Activated CD4-positive, alpha-beta T cell treated with anti-CD3 and anti-CD28 coated beads for 36 hours (primary cell): ENCODE results near the gene SLC16A6. TPM values are rescaled to one million over a fixed set of nuclear protein-coding genes. Genes with fewer than 3 reads are reported as not detected.
A peak's percentile ranks its signal among the peaks of the same experiment; 100 is the strongest.
"Not testable (repeated sequence)": the region's sequence is repeated elsewhere in the genome, so short reads cannot be mapped to it uniquely, and the experiment has no call there.

Source experiments
- ATAC-seq: fragments of 200-7000 bp; cut with Tn5 transposase; one replicate; pipeline ENCODE4 v1.10.0; 2021; ENCODE audit warnings: mild to moderate bottlenecking, moderate library complexity
- CTCF ChIA-PET: fragments of 350-600 bp; sonication (Branson Sonifier 250); formaldehyde crosslinking; loops from one replicate; lab custom pipeline; 2021; ENCODE audit warnings: antibody characterized with exemption; lab: Charles Lee
- POLR2A ChIA-PET: fragments of 350-600 bp; sonication (Branson Sonifier 250); formaldehyde crosslinking; loops from one replicate; lab custom pipeline; 2021; ENCODE audit warnings: antibody characterized with exemption, inconsistent platforms; lab: Charles Lee
- DNase-seq: peaks from one replicate; pipeline ENCODE4 v3.0.0-alpha.2; 2020
- H3K27ac Mint-ChIP-seq: one replicate; pipeline ENCODE4 v1.8.0; 2021; ENCODE audit warnings: mixed read lengths
- H3K27me3 Mint-ChIP-seq: one replicate; pipeline ENCODE4 v1.8.0; 2021; ENCODE audit warnings: mixed read lengths
- H3K36me3 Mint-ChIP-seq: one replicate; pipeline ENCODE4 v1.8.0; 2021; ENCODE audit warnings: low read depth, mixed read lengths
- H3K4me1 Mint-ChIP-seq: one replicate; pipeline ENCODE4 v1.8.0; 2021; ENCODE audit warnings: mixed read lengths
- H3K4me3 Mint-ChIP-seq: one replicate; pipeline ENCODE4 v1.8.0; 2021; ENCODE audit warnings: mild to moderate bottlenecking, moderate library complexity, mixed read lengths
- H3K9me3 Mint-ChIP-seq: one replicate; pipeline ENCODE4 v1.8.0; 2021; ENCODE audit warnings: low read depth, mixed read lengths
- intact Hi-C, 2 experiments: fragments of 100-400 bp; cut with DNase I in 1 of 2; cut with micrococcal nuclease in 1 of 2; formaldehyde crosslinking; loops; one replicate each; pipeline versions ENCODE4 v1.14.2 to v1.15.1; 2022 to 2024; cut with DNase I, micrococcal nuclease
- total RNA-seq, 2 experiments: library from RNA; stranded (reverse); gene quantifications; one replicate each; pipeline ENCODE4 v1.2.3, GENCODE V29; 2021

SLC16A6 gene
- total RNA-seq, 2 experiments from 2014 or later = 2.9 to 3.2 TPM

- H3K36me3 Mint-ChIP-seq = peaks cover 43% of the 10 kb centered on the region
- H3K4me3 Mint-ChIP-seq = peak overlapping the region; percentile 88
- CTCF ChIA-PET = interaction anchor here (0.5 to 2.9 kb wide), 16 partner anchors 8 to 230 kb away, joined by 3 to 12 read pairs (median 4); no protein-coding TSS in a partner anchor
- no peaks in the 10 kb centered on the region for H3K9me3 Mint-ChIP-seq
- POLR2A ChIA-PET = interaction anchor here (0.6 to 2.5 kb wide), 6 partner anchors 11 to 1284 kb away, joined by 3 to 9 read pairs (median 4); no protein-coding TSS in a partner anchor
- ATAC-seq (peak; percentile 31), DNase-seq (peak; percentile 41)
- intact Hi-C loops = loop anchor here (1.0 to 5.0 kb wide), 6 partner anchors 9 to 263 kb away; partner anchors contain the start of genes KPNA2 (in 1 of the 2) and PRKAR1A (in 1 of the 2)
- peak overlapping the region; percentile 99 for H3K27ac Mint-ChIP-seq
- H3K27me3 Mint-ChIP-seq = no peaks in the 10 kb centered on the region
- H3K4me1 Mint-ChIP-seq = peaks cover 49% of the 10 kb centered on the region
Measured at GRCh38 chr17:68248891-68249290, 42.0 kb downstream of the SLC16A6 start.

- Mint-ChIP-seq H3K9me3 (no peaks in the 10 kb centered on the region), H3K36me3 (peaks cover 39% of the 10 kb centered on the region), H3K27me3 (no peaks in the 10 kb centered on the region), H3K4me3 (peak overlapping the region; percentile 88), H3K4me1 (peaks cover 43% of the 10 kb centered on the region), H3K27ac (peak overlapping the region; percentile 99)
- intact Hi-C loops = loop anchor here (1.0 to 5.0 kb wide), 6 partner anchors 10 to 264 kb away; partner anchors contain the start of genes KPNA2 (in 1 of the 2) and PRKAR1A (in 1 of the 2)
- ChIA-PET POLR2A (interaction anchor here (0.8 to 2.5 kb wide), 10 partner anchors 10 to 213 kb away, joined by 3 to 9 read pairs (median 4); partner anchors contain the start of genes ARSG, KPNA2 and SLC16A6), CTCF (interaction anchor here (0.5 to 2.9 kb wide), 19 partner anchors 9 to 229 kb away, joined by 3 to 12 read pairs (median 4); no protein-coding TSS in a partner anchor)
- ATAC-seq = peak; percentile 32
- peak; percentile 76 for DNase-seq
Measured at GRCh38 chr17:68248199-68248825, 42.6 kb downstream of the SLC16A6 start.

- ATAC-seq (peak; percentile 84), DNase-seq (peak; percentile 98)
- ChIA-PET CTCF (interaction anchor here (0.6 to 2.9 kb wide), 15 partner anchors 9 to 764 kb away, joined by 3 to 12 read pairs (median 4); no protein-coding TSS in a partner anchor), POLR2A (interaction anchor here (0.6 to 2.5 kb wide), 14 partner anchors 10 to 221 kb away, joined by 3 to 9 read pairs (median 4); partner anchors contain the start of genes ARSG, KPNA2, SLC16A6 and WIPI1)
- intact Hi-C loops = loop anchor here (1.0 to 5.0 kb wide), 13 partner anchors 8 to 422 kb away; partner anchors contain the start of genes KPNA2 (in 2 of the 2), ARSG (in 1 of the 2), BPTF (in 1 of the 2) and PRKAR1A (in 1 of the 2)
- peaks cover 37% of the 10 kb centered on the region for H3K4me1 Mint-ChIP-seq
- H3K27ac Mint-ChIP-seq = peak within 1 kb of the TSS; percentile 99
- peaks cover 34% of the 10 kb centered on the region for H3K36me3 Mint-ChIP-seq
- no peaks in the 10 kb centered on the region for H3K27me3 Mint-ChIP-seq
- H3K4me3 Mint-ChIP-seq = peak within 1 kb of the TSS; percentile 88
- H3K9me3 Mint-ChIP-seq = no peaks in the 10 kb centered on the region
Measured at GRCh38 chr17:68247445-68248198, 43.3 kb downstream of the SLC16A6 start, which contains the start of gene AMZ2. TSS of gene AMZ2 (plus strand) at chr17:68248043. CDS start at chr17:68250188, 2,145 bp downstream.

GRCh38 chr17:68246271-68247028 is 44.5 kb downstream of the SLC16A6 start:
- Mint-ChIP-seq H3K36me3 (peaks cover 24% of the 10 kb centered on the region), H3K4me1 (peaks cover 32% of the 10 kb centered on the region), H3K9me3 (no peaks in the 10 kb centered on the region), H3K4me3 (peak overlapping the region; percentile 88), H3K27ac (peak overlapping the region; percentile 90), H3K27me3 (no peaks in the 10 kb centered on the region)
- POLR2A ChIA-PET = interaction anchor here (0.5 to 2.5 kb wide), 5 partner anchors 8 to 848 kb away, joined by 3 to 9 read pairs (median 5); partner anchors contain the start of gene WIPI1
- no peak for ATAC-seq
- CTCF ChIA-PET = interaction anchor here (0.7 to 1.2 kb wide), 2 partner anchors 42 to 763 kb away, joined by 3 to 4 read pairs; no protein-coding TSS in a partner anchor
- intact Hi-C loops = loop anchor here (1.0 to 5.0 kb wide), 9 partner anchors 7 to 421 kb away; partner anchors contain the start of genes KPNA2 (in 2 of the 2), ARSG (in 1 of the 2), BPTF (in 1 of the 2) and SLC16A6 (in 1 of the 2)
- no peak for DNase-seq

- H3K36me3 Mint-ChIP-seq = no peaks in the 10 kb centered on the region
- ChIA-PET POLR2A (interaction anchor here (0.6 kb wide), 1 partner anchor 410 kb away, joined by 3 read pairs; no protein-coding TSS in a partner anchor), CTCF (no interaction called here)
- no peaks in the 10 kb centered on the region for H3K27me3 Mint-ChIP-seq
- H3K9me3 Mint-ChIP-seq = no peaks in the 10 kb centered on the region
- peak overlapping the region; percentile 98 for H3K27ac Mint-ChIP-seq
- no peak for DNase-seq
- peak overlapping the region; percentile 78 for H3K4me3 Mint-ChIP-seq
- ATAC-seq = no peak
- intact Hi-C loops = loop anchor here (1.0 to 2.0 kb wide), 2 partner anchors 8 to 33 kb away; no protein-coding TSS in a partner anchor
- peaks cover 52% of the 10 kb centered on the region for H3K4me1 Mint-ChIP-seq
Measured at GRCh38 chr17:68239632-68240366, 51.1 kb downstream of the SLC16A6 start.

GRCh38 chr17:68238871-68239253 is 52.1 kb downstream of the SLC16A6 start:
- Mint-ChIP-seq H3K27ac (peak overlapping the region; percentile 98), H3K36me3 (no peaks in the 10 kb centered on the region), H3K9me3 (no peaks in the 10 kb centered on the region), H3K4me3 (peak overlapping the region; percentile 78), H3K27me3 (no peaks in the 10 kb centered on the region), H3K4me1 (peaks cover 57% of the 10 kb centered on the region)
- peak; percentile 61 for ATAC-seq
- ChIA-PET POLR2A (interaction anchor here (0.7 kb wide), 1 partner anchor 838 kb away, joined by 3 read pairs; no protein-coding TSS in a partner anchor), CTCF (interaction anchor here (0.7 to 1.5 kb wide), 5 partner anchors 9 to 225 kb away, joined by 3 to 10 read pairs (median 3); partner anchors contain the start of gene AMZ2)
- DNase-seq = peak; percentile 65
- intact Hi-C loops = loop anchor here (1.0 to 2.0 kb wide), 3 partner anchors 8 to 34 kb away; no protein-coding TSS in a partner anchor

- Mint-ChIP-seq H3K4me3 (peak overlapping the region; percentile 78), H3K36me3 (no peaks in the 10 kb centered on the region), H3K9me3 (no peaks in the 10 kb centered on the region), H3K27ac (peak overlapping the region; percentile 98), H3K4me1 (peaks cover 57% of the 10 kb centered on the region), H3K27me3 (no peaks in the 10 kb centered on the region)
- no peak for DNase-seq
- CTCF ChIA-PET = interaction anchor here (0.6 to 1.5 kb wide), 6 partner anchors 10 to 226 kb away, joined by 3 to 10 read pairs (median 3); partner anchors contain the start of gene AMZ2
- intact Hi-C loops = loop anchor here (1.0 to 2.0 kb wide), 2 partner anchors 32 to 33 kb away; no protein-coding TSS in a partner anchor
- POLR2A ChIA-PET = interaction anchor here (0.7 to 1.2 kb wide), 4 partner anchors 9 to 838 kb away, joined by 3 to 9 read pairs (median 4); partner anchors contain the start of gene AMZ2
- ATAC-seq = peak; percentile 18
Measured at GRCh38 chr17:68238164-68238870, 52.6 kb downstream of the SLC16A6 start.

GRCh38 chr17:68237369-68238163 is 53.4 kb downstream of the SLC16A6 start:
- intact Hi-C loops = loop anchor here (1.0 to 2.0 kb wide), 2 partner anchors 31 to 32 kb away; no protein-coding TSS in a partner anchor
- DNase-seq (peak; percentile 60), ATAC-seq (peak; percentile 70)
- CTCF ChIA-PET = interaction anchor here (0.6 to 1.5 kb wide), 8 partner anchors 11 to 226 kb away, joined by 3 to 10 read pairs (median 3); partner anchors contain the start of gene AMZ2
- Mint-ChIP-seq H3K4me3 (peak overlapping the region; percentile 78), H3K27ac (peak overlapping the region; percentile 98), H3K4me1 (peaks cover 60% of the 10 kb centered on the region)
- H3K9me3 Mint-ChIP-seq, H3K36me3 Mint-ChIP-seq, H3K27me3 Mint-ChIP-seq: not testable (repeated sequence)
- POLR2A ChIA-PET = interaction anchor here (1.2 kb wide), 3 partner anchors 10 to 55 kb away, joined by 3 to 9 read pairs (median 5); partner anchors contain the start of gene AMZ2
